Retina (tissue), 1 donor: Measurements from ENCODE around the gene PHACTR3.

Source experiments
- DNase-seq: peaks from one replicate; pipeline ENCODE4 v3.0.0-alpha.2; 2016

PHACTR3 gene

DNA sequence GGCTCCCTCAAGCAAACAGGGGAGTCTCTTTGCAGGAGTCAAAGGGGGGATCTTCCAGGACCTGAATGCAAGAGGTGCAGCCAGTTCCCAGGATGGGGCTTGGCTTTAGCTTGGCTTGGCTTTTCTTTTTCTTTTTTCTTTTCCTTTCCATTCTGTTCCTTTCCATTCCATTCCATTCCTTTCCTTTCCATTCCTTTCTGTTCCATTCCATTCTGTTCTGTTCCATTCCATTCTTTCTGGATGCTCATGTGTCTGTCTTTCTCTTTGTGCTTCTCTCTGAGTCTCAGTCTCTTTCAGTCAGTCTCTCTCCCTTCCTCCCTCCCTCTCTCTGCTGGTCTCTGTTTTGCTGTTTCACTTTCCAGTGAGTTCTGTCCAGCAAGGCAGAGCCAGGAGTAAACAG lies 163.3 kb downstream of the PHACTR3 start:
- DNase-seq, result no peak

DNA sequence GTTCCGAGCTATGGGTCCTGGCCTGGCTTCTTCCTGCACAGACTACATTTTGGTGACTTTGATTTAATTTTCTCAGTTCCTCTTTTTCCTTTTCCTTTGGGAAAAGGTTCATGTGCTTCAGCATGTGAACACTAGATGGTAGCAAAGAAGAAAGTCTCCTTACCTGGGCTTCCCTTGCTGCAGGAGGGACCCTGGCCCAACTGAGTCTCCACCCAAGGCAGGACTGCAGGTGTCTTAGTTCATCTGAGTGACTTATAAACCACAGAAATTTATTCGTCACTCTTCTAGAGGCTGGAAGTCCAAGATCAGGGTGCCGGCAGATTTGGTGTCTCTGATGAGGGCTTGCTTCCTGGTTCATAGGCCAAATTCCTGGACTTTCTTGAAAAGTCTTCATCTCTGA lies 165.9 kb downstream of the PHACTR3 start:
- no peak for DNase-seq

DNA sequence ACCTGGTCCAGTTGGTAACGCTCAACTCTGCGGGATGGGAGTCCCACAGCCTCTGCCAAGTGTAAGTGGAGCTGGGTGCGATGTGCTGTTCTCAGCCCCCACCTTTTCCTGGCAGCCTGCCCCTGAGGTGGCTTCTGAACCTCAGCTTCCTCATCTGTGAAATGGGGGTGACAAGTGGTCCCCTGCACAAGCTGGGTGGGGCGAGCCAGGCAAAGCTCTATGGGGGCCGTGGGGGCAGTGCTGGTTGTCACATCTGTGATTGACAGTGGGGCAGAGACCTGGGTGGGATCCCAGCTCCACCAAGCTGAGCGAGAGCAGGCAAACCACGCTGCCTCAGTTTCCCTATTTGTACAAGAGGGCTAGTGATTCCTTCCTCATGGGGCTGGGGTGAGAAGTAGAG lies 166.5 kb downstream of the PHACTR3 start:
- no peak for DNase-seq

- DNase-seq, result no peak
These were observed 167.4 kb downstream of the PHACTR3 start for GRCh38 chr20:59771506-59772372.

DNA sequence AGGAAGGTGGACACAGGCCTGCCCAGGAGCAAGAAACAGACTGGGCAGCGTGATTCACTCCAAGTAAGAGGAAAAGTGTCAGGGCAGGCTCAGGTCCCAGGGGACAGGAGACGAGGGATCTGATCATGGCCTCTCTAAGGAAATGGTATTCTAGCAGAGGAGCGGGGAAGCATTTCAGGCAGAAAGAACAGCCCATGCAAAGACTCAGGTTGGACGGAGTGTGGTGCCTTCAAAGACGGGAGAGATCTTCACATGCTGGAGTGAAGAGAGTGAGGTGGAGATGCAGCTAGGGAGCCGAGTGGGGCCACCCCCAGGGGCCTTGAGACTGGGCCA lies 168.0 kb downstream of the PHACTR3 start:
- DNase-seq, result no peak

- no peak for DNase-seq
These were observed 168.9 kb downstream of the PHACTR3 start for GRCh38 chr20:59772931-59773913.

DNA sequence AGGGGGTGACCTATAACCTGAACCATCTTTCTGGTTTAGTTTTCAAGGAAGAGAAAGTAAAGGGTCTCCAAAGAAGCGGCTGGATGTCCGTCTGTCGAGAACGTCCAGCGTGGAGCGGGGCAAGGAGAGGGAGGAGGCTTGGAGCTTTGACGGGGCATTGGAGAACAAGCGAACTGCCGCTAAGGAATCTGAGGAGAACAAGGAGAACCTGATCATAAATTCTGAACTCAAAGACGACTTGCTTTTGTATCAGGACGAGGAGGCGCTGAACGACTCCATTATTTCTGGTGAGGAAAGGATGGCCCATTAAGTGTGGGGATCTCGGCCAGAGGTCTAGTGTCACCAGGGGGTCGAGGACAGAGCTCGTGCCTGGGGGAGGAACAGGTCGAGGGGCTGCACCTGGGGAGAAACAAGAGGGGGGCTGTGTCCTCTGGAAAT lies 169.9 kb downstream of the PHACTR3 start:
- no peak for DNase-seq

GRCh38 chr20:59774921-59775686 lies 170.8 kb downstream of the PHACTR3 start:
- DNase-seq, result no peak

DNA sequence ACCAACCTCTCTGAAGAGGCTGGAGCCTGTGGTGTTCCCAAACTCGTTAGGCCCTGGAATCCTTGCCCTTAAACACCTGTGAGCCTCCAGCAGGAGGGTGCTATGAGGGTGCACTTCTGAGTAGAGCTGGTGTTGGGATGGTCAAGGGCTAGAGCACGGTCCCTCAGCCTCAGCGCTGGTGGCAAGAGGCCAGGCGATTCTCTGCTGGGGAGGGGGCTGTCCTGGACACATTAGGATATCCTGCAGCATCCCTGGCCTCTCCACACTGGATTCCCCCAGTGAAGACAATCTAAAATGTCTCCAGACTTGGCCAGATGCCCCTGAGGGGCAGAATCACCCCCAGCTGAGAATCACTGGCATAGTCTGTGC lies 171.3 kb downstream of the PHACTR3 start:
- DNase-seq, result no peak

GRCh38 chr20:59776059-59776603 lies 171.8 kb downstream of the PHACTR3 start:
- no peak for DNase-seq

- DNase-seq, result no peak
These were observed 172.4 kb downstream of the PHACTR3 start for GRCh38 chr20:59776626-59777330.

GRCh38 chr20:59777331-59777725 lies 173.0 kb downstream of the PHACTR3 start:
- DNase-seq, result no peak

DNA sequence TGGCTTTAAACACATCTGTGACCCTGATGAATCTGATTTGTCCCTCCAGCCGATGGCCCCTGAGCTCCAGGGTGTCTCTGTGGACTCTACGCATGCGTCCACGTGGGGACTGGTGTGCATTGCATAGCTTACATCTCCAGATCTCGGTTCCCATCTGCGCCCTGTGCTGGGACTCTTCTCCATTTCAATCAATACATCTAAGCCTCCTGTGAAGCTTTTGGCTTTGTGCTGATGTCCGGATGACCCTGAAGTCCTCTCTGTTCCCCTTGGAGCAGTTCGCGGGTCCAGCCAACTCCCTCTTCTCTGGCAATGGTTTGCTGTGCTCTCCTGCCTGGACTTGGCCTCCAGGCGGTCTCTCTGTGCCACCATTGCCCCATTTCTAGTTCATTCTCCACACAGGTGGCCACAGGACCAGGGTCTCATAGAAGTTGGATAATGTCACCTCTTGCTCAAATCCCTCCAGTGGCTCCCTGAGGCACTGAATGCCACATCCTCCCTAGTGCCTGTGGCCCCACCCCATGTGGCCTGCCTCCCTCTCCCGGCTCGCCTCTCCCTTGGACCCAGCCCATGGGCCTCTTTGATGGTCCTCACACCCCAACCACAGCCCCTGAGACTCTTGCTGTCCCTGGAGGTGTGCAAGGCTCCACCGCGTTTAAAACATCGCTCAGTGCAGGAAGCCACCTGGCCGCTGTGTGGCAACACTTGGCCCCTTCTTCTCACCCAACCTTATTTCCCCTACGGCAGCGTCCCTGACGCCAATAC lies 173.7 kb downstream of the PHACTR3 start:
- no peak for DNase-seq

GRCh38 chr20:59778615-59779200 lies 174.4 kb downstream of the PHACTR3 start:
- DNase-seq, result no peak

DNA sequence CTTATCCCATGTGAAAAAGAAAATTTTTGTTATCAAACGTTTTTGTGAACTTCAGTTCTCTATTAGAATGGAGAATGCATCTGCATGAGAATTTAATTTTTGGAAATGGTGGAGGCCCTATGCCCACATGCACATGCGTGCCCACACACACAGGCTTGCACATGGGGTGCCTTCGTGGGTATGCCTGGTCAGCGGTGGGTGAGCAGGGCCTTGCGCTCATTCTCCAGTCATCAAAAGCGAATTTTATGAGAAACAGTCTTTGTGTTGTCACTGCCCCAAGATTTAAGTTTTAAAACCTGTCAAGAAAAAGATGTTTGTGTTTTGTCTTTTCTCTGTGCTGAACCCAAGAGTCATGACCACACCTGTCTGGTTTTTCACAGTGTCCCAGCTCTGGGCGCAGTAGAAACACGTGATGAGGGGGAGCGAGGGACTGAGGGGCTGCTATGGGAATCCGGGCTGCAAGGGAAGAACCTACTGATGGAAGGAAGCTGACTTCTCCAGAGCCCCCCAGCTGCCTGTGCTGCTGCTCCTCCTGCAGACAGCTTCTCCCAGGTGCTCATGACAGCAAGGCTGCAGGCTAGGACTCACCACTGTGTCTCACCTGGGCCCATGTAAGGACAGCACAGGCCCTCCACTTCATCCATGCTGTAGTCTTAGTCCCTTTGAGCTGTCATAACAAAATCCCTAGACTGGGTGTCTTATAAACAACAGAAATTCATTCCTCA lies 175.5 kb downstream of the PHACTR3 start:
- DNase-seq, result no peak

- no peak for DNase-seq
These were observed 176.3 kb downstream of the PHACTR3 start for GRCh38 chr20:59780494-59781185.

- DNase-seq, result no peak
These were observed 176.9 kb downstream of the PHACTR3 start for GRCh38 chr20:59781226-59781625.

DNA sequence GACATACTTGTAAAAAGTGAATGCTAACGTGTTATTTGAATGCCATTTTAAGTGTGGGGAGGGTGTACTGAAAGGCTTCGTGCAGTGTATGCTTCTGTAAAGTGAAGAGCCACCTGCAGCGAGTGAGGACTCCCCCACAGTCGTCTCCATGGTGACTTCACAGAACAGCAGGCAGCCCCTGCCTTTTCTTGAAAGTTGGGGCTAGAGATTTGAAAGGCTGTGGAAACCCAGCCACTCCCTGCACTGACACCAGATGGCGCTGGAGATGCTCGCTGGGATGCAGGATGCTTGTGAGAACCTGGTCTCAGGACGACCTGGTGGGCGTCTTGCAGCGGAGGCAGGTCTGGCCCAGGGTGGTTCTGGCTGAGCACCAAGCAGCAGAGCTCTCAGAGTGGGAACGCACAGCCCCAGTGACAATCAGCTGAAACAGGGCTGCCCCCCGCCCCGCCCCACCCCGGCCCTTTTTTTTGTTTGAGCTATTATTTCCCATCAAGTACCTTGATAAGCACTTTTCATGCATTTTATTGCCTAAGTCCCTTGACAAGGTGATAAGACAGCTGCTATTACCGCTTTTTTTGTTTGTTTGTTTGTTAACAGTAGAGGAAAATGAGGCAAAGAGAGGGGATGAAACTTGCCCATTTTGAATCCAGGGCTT lies 178.8 kb downstream of the PHACTR3 start:
- peak; percentile 83 for DNase-seq

DNA sequence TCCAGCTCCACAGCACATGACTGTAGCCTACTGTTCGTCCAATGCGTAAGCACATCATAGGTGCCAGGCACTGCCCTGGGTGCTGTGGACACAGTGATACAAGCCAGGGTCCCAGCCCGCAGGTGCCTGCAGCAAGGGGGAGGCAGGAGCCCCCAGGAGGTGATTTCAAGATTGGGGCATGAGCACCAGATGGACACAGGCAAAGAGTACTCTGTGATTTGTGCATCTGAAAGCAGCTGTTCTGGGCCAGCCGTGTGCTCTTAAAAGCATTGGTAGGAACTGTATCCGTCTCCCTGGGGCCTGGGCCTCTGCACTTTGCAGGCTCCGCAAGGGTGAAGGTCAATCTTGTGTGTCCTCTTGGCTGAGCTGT lies 179.3 kb downstream of the PHACTR3 start:
- no peak for DNase-seq
